SK-N-MC (cell line): ENCODE data around the gene P2RY4.
"Not testable (repeated sequence)": the region's sequence is repeated elsewhere in the genome, so short reads cannot be mapped to it uniquely, and the experiment has no call there.

Source experiments
- DNase-seq: peaks from one replicate; pipeline ENCODE4 v3.0.0-alpha.2; 2011; ENCODE audit warnings: low read depth, low spot score
- H3K27ac ChIP-seq: fragments of 200-600 bp; sonication (generic); 2 replicates; pipeline ENCODE4 v1.5.1; 2016; ENCODE audit warnings: mixed run types
- H3K36me3 ChIP-seq: fragments of 200-600 bp; sonication (generic); 2 replicates; pipeline ENCODE4 v1.6.1; 2017; ENCODE audit warnings: antibody characterized with exemption, low read length, mixed read lengths; ENCODE audit not compliant: insufficient read depth
- H3K4me3 ChIP-seq: fragments of 200-600 bp; sonication (generic); 2 replicates; pipeline ENCODE4 v1.5.1; 2016
- H3K9ac ChIP-seq: fragments of 200-600 bp; sonication (generic); 2 replicates; pipeline ENCODE4 v1.8.0; 2017; ENCODE audit warnings: mixed run types, mixed read lengths; ENCODE audit not compliant: insufficient read length
- H3K9me3 ChIP-seq: fragments of 200-600 bp; sonication (generic); 2 replicates; pipeline ENCODE4 v1.6.1; 2017; ENCODE audit warnings: low read depth, mild to moderate bottlenecking, antibody characterized with exemption, low read length, moderate library complexity, mixed read lengths
- EZH2 ChIP-seq: fragments of 200-600 bp; sonication (generic); IDR thresholded peaks from one replicate; pipeline ENCODE4 v1.6.1; 2017; ENCODE audit warnings: antibody characterized with exemption
- FOXP2 ChIP-seq: optimal IDR thresholded peaks from 2 replicates; pipeline ENCODE3; 2011; ENCODE audit warnings: mild to moderate bottlenecking, moderate library complexity; ENCODE audit not compliant: insufficient read depth; ENCODE audit errors: extremely low read length, control extremely low read depth
- POLR2AphosphoS5 ChIP-seq: IDR thresholded peaks from 2 replicates; pipeline ENCODE4 v1.6.1; 2012; ENCODE audit warnings: mild to moderate bottlenecking, low read depth, low read length, borderline replicate concordance

The P2RY4 gene

GRCh38 chrX:70219938-70220764, 39.9 kb downstream of the P2RY4 start:
- Histone ChIP-seq H3K9me3 (no peaks in the 10 kb centered on the region), H3K27ac (no peak overlapping the region), H3K9ac (no peak overlapping the region), H3K4me3 (no peak overlapping the region), H3K36me3 (no peaks in the 10 kb centered on the region)
- no peak for DNase-seq
- no peak for TF ChIP-seq POLR2AphosphoS5
- no peak for TF ChIP-seq EZH2
- no peak for TF ChIP-seq FOXP2

GRCh38 chrX:70209570-70209969, 50.4 kb downstream of the P2RY4 start:
- not testable (repeated sequence) for H3K27ac ChIP-seq, H3K9ac ChIP-seq, H3K9me3 ChIP-seq, H3K4me3 ChIP-seq, H3K36me3 ChIP-seq, DNase-seq

GRCh38 chrX:70208479-70208878, 51.5 kb downstream of the P2RY4 start:
- DNase-seq, result no peak
- TF ChIP-seq FOXP2 (no peak), EZH2 (no peak), POLR2AphosphoS5 (no peak)

More at GRCh38 chrX:70208479-70208878, 51.5 kb downstream of the P2RY4 start:
- no peak overlapping the region for H3K4me3 ChIP-seq
- H3K36me3 ChIP-seq, result no peaks in the 10 kb centered on the region
- no peak overlapping the region for H3K27ac ChIP-seq
- H3K9ac ChIP-seq, result no peak overlapping the region
- H3K9me3 ChIP-seq, result no peaks in the 10 kb centered on the region
